Subcutaneous abdominal adipose tissue (tissue), 5 donors: ENCODE measurements around the gene STAG1.
"Not testable (repeated sequence)": the region's sequence is repeated elsewhere in the genome, so short reads cannot be mapped to it uniquely, and the experiment has no call there.

Experiments used
- H3K27ac ChIP-seq: one replicate; pipeline ENCODE4 v1.7.0; 2013; ENCODE audit warnings: low read depth, mild to moderate bottlenecking, inconsistent platforms, low read length, moderate library complexity
- H3K27me3 ChIP-seq, 5 donors: one replicate each; pipeline ENCODE4 v1.7.0; 2013; ENCODE audit warnings: low read length in 5 of 5, inconsistent platforms in 1 of 5; ENCODE audit not compliant: control insufficient read depth in 5 of 5, insufficient read depth in 4 of 5
- H3K36me3 ChIP-seq, 5 donors: one replicate each; pipeline ENCODE4 v1.7.0; 2013; ENCODE audit warnings: low read length in 5 of 5; ENCODE audit not compliant: control insufficient read depth in 5 of 5, insufficient read depth in 5 of 5
- H3K4me1 ChIP-seq, 5 donors: one replicate each; pipeline ENCODE4 v1.7.0; 2013; ENCODE audit warnings: low read length in 5 of 5, mild to moderate bottlenecking in 3 of 5, moderate library complexity in 1 of 5; ENCODE audit not compliant: control insufficient read depth in 5 of 5, insufficient read depth in 5 of 5
- H3K4me3 ChIP-seq, 5 donors: one replicate each; pipeline ENCODE4 v1.7.0; 2013; ENCODE audit warnings: low read length in 5 of 5, low read depth in 1 of 5
- H3K9ac ChIP-seq, 5 donors: one replicate each; pipeline ENCODE4 v1.7.0; 2013; ENCODE audit warnings: low read length in 5 of 5, mild to moderate bottlenecking in 4 of 5, moderate library complexity in 3 of 5
- H3K9me3 ChIP-seq, 5 donors: one replicate each; pipeline ENCODE4 v1.7.0; 2013; ENCODE audit warnings: low read length in 5 of 5; ENCODE audit not compliant: control insufficient read depth in 5 of 5
- donor health status: healthy.
- donor health status: healthy.
- donor health status: healthy.
- donor health status: healthy.
- donor health status: healthy.

STAG1 gene

DNA sequence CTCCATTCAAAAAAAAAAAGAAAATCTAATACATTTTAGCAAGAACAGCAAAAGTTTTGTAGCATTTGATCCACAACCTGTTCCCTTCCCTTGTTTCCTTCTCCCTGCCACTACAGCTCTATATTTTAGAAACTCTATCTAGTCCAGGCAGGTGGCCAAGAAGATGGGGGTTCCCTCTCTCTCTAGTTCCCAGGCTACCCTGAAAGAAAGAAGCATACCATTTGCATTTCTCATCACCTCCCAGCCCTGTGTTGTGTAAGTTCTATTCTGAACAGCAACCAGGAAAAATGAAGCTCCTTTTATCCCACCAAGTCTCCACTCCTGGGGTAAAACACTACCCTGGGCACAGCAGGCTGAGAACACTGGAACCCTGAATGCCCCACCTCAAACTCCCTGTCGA is 402.0 kb downstream of the STAG1 start:
- H3K27ac ChIP-seq = no peak overlapping the region
- peaks cover 10 to 25% (median 13%) of the 10 kb centered on the region in 5 donors for H3K36me3 ChIP-seq
- H3K4me3 ChIP-seq = no peak overlapping the region
- H3K4me1 ChIP-seq = peaks cover 0 to 5% (median 0%) of the 10 kb centered on the region in 5 donors
- H3K9ac ChIP-seq = no peak overlapping the region
- no peaks in the 10 kb centered on the region for H3K9me3 ChIP-seq
- no peaks in the 10 kb centered on the region for H3K27me3 ChIP-seq

DNA sequence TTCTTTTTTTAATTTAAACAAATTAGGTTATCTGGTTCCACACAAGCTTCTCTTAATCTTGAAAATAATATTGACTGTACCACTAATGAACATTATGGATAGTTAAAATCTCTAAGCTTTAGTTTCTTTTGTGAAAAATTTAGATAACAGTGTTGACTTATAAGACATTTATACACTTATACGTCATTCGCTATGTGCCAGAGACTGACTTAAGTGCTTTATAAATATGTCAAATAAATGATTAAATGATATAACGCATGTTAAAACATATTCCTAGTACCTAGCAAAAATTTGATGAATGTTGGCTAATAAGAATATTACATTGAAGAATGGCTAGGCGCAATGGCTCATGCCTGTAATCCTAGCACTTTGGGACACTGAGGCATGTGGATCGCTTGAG is 405.7 kb downstream of the STAG1 start:
- Histone ChIP-seq H3K27ac (no peak overlapping the region), H3K4me3 (no peak overlapping the region), H3K4me1 (peaks cover 0 to 7% (median 5%) of the 10 kb centered on the region in 5 donors), H3K36me3 (peaks cover 19 to 40% (median 23%) of the 10 kb centered on the region in 5 donors), H3K9ac (no peak overlapping the region), H3K27me3 (no peaks in the 10 kb centered on the region), H3K9me3 (no peaks in the 10 kb centered on the region)

DNA sequence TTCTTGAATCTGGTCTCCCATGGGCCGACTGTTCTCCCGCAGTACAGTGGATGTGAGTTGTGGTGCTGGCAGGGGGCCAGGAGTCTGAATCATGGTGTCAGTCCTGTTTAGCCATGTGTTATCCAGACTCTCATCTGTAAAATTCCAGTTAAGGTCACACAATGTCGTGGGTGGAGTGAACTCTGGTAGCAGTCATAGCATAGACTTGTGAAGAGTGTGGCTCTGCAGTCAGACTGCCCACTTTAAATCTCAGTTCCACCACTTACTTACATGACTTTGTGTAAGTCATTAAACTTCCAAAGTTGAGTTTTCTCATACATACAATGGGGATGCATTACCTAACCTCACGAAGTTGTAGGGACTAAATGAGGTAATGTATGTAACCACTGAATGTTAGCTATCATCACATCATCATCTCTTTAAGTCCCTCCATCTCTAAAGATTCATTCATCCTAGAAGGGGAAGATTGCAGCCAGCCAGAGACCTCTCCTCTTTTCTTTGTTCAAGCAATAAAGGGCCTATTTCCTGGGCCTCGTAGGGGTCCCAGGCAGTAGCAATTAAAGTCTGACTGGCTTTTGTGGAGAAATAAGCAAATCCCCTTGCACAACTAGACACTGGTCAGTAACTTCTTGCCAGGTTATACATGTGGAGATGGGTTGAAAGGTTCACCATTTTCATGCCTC is 408.2 kb downstream of the STAG1 start:
- Histone ChIP-seq H3K4me3 (no peak overlapping the region), H3K9me3 (no peaks in the 10 kb centered on the region), H3K4me1 (peaks cover 0 to 6% (median 3%) of the 10 kb centered on the region in 5 donors), H3K9ac (no peak overlapping the region), H3K27me3 (no peaks in the 10 kb centered on the region), H3K36me3 (peaks cover 25 to 59% (median 30%) of the 10 kb centered on the region in 5 donors), H3K27ac (peak overlapping the region; percentile 0)

DNA sequence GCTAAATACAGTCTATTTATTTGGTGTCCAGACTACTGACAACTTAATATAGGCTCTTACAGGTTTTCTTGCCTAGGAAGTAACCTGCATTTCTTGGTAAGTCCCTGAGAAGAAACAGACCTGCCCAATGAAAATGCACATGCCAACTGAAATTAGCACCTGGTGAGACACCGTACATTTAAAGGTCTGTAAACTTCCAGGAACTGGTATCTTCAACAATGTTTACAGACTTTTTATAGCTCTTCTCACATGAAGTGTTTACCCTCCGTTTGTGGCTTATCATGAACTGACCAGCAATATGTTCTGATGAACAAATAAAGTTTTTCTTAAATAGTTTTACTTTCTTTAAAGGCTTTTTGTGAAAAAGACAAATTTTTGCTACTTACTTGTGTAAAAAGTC is 408.7 kb downstream of the STAG1 start:
- Histone ChIP-seq H3K27ac (peak overlapping the region; percentile 0), H3K4me3 (no peak overlapping the region)

DNA sequence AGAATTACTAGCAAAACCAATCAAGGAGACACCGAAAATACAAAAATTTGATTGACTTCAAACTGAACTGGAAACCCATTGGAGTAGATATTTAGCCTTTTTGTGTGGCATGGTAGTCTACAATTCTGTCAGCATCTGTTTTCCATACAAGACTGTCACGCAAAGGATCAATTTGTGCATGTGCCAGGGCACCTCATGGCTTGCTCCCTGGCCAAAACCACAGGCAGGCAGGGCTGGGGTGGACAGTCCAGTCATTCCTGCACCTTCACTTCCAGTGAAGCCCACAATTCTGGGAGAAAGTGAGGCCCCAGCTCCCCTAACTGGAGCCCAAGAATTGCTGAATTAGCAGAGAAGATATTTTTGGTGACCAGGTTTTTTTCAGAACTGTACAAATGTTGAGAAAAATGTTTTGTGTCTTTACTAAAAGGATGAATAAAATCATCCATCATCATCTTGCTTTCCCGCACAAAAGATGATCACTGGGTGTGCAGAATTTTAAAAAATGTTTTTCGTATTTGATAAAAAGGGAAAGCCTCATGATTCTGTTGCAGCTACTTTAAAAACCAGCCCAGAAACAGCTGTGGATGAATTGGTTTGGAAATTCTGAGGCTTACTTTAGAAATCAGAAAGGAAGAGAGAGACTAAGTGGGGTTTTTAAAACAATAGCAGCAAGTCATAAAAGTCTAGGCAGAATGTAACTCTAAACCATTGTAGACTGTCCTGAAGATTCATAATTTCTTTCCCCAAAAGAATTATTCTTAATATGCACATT is 415.7 kb downstream of the STAG1 start:
- Histone ChIP-seq H3K36me3 (peaks cover 46 to 77% (median 51%) of the 10 kb centered on the region in 5 donors), H3K4me3 (no peak overlapping the region), H3K4me1 (no peaks in the 10 kb centered on the region), H3K9ac (no peak overlapping the region), H3K9me3 (no peaks in the 10 kb centered on the region), H3K27ac (no peak overlapping the region), H3K27me3 (no peaks in the 10 kb centered on the region)

More for the DNA sequence above, 408.7 kb downstream of the STAG1 start:
- no peak overlapping the region for H3K9ac ChIP-seq
- peaks cover 0 to 6% (median 3%) of the 10 kb centered on the region in 5 donors for H3K4me1 ChIP-seq
- H3K27me3 ChIP-seq = no peaks in the 10 kb centered on the region
- no peaks in the 10 kb centered on the region for H3K9me3 ChIP-seq
- H3K36me3 ChIP-seq = peaks cover 20 to 59% (median 29%) of the 10 kb centered on the region in 5 donors

DNA sequence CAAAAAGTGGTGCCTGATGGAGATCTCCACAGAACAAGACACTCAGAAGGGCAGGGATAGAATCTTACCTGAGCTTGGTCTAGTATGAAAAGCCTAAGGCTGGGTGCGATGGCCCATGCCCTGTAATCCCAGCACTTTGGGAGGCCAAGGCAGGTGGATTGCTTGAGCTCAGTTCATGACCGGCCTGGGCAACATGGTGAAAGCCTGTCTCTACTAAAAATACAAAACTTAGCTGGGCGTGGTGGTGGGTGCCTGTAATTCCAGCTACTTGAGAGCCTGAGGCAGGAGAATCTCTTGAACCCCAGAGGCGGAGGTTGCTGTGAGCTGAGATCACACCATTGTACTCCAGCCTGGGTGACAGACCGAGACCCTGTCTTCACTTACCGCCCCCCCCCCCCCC is 417.5 kb downstream of the STAG1 start:
- H3K36me3 ChIP-seq = peaks cover 40 to 63% (median 41%) of the 10 kb centered on the region in 5 donors
- H3K9ac ChIP-seq, H3K4me3 ChIP-seq, H3K9me3 ChIP-seq, H3K27me3 ChIP-seq, H3K27ac ChIP-seq, H3K4me1 ChIP-seq: not testable (repeated sequence)

DNA sequence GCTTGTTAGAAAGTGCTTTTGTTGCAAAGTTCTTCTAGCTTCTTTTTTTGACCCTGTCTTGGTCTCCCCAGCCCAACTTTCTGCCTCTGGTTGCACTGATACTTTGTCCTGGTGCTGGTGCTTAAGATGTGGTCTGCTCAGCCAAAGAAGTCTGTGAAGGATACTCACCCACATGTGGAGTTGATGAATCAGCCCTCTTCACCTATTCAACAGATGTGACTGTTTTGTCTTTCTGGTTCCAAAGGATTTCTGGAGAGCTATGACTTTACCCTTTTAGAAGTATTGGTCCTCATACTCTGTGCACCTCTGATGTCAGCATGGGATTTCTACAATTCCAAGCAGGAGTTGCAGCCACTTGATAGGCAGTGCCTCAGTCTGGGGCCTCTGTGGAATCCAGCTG is 418.0 kb downstream of the STAG1 start:
- no peak overlapping the region for H3K9ac ChIP-seq
- peaks cover 37 to 63% (median 43%) of the 10 kb centered on the region in 5 donors for H3K36me3 ChIP-seq
- no peaks in the 10 kb centered on the region for H3K27me3 ChIP-seq
- H3K4me1 ChIP-seq = no peaks in the 10 kb centered on the region
- H3K9me3 ChIP-seq = no peaks in the 10 kb centered on the region
- H3K4me3 ChIP-seq = no peak overlapping the region
- no peak overlapping the region for H3K27ac ChIP-seq

DNA sequence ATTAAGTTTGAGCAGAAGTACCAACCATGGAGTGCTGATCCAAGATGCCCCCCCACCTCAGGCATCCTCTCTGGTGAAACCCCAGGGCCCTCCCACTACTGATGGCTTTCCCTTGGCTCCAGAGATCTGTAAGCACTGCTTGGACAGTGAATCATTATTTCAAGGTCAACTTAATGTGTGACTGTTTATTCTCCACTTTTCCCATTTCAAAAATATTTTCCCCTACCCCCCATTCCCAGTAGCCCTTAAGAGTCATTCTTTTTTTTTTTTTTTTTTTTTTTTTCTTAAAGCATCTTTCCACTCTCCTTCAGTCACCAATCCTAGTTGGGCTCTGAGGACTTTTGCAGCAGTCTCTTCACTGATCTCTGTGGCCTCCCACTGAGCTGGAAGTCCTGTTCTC is 419.4 kb downstream of the STAG1 start:
- H3K9me3 ChIP-seq = no peaks in the 10 kb centered on the region
- no peak overlapping the region for H3K9ac ChIP-seq
- H3K27ac ChIP-seq = no peak overlapping the region
- H3K4me1 ChIP-seq = no peaks in the 10 kb centered on the region
- no peak overlapping the region for H3K4me3 ChIP-seq
- peaks cover 30 to 65% (median 55%) of the 10 kb centered on the region in 5 donors for H3K36me3 ChIP-seq
- no peaks in the 10 kb centered on the region for H3K27me3 ChIP-seq

DNA sequence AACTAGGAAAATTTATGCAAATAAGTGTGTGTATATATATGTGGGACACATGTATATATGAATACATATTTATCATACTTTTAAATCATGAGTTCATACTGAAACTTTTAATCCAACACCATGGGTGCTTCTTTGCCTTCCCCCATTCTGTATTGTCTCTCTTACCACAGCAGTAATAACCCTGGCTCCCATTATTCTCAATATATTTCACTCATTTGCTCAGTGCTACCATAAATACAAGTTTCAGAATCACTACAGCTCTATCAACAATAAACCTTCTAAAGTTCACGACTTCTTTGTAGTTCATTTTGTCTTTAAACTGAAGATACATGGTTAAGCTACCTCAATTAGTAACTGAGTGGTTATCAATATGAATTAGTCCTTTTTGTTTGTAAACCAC is 419.9 kb downstream of the STAG1 start:
- H3K36me3 ChIP-seq = peaks cover 25 to 65% (median 57%) of the 10 kb centered on the region in 5 donors
- H3K27me3 ChIP-seq = no peaks in the 10 kb centered on the region
- H3K27ac ChIP-seq = no peak overlapping the region
- no peaks in the 10 kb centered on the region for H3K9me3 ChIP-seq
- H3K4me3 ChIP-seq = no peak overlapping the region
- no peaks in the 10 kb centered on the region for H3K4me1 ChIP-seq
- H3K9ac ChIP-seq = no peak overlapping the region

DNA sequence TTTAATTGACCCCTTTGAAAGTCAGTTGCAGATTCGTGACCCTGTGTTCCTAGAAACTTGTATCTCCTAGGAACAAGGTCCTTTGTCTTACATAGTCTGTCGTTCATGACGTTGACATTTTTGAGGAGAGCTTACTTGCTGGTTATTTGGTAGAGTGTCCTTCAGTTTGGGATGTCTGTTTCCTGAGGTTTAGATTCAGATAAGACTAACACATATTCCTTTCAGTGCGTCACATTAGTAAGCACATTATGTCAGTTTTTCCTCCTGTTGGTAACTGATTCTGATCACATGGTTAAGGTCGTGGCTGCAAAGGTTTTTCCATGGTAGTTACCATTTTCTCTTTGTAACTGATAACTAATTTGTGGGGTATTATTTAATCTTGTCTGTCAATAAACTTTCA is 421.3 kb downstream of the STAG1 start:
- Histone ChIP-seq H3K4me3 (no peak overlapping the region), H3K4me1 (no peaks in the 10 kb centered on the region), H3K27me3 (no peaks in the 10 kb centered on the region), H3K27ac (no peak overlapping the region), H3K9ac (no peak overlapping the region), H3K9me3 (no peaks in the 10 kb centered on the region), H3K36me3 (peaks cover 21 to 67% (median 57%) of the 10 kb centered on the region in 5 donors)
